Activated CD8-positive, alpha-beta memory T cell treated with anti-CD3 and anti-CD28 coated beads for 24 hours (primary cell): ENCODE results near the gene USP8.
A peak's percentile ranks its signal among the peaks of the same experiment; 100 is the strongest.
"Not testable (repeated sequence)": the region's sequence is repeated elsewhere in the genome, so short reads cannot be mapped to it uniquely, and the experiment has no call there.

Experiments used
- DNase-seq: peaks from one replicate; pipeline ENCODE4 v3.0.0-alpha.2; 2020

The USP8 gene

DNA sequence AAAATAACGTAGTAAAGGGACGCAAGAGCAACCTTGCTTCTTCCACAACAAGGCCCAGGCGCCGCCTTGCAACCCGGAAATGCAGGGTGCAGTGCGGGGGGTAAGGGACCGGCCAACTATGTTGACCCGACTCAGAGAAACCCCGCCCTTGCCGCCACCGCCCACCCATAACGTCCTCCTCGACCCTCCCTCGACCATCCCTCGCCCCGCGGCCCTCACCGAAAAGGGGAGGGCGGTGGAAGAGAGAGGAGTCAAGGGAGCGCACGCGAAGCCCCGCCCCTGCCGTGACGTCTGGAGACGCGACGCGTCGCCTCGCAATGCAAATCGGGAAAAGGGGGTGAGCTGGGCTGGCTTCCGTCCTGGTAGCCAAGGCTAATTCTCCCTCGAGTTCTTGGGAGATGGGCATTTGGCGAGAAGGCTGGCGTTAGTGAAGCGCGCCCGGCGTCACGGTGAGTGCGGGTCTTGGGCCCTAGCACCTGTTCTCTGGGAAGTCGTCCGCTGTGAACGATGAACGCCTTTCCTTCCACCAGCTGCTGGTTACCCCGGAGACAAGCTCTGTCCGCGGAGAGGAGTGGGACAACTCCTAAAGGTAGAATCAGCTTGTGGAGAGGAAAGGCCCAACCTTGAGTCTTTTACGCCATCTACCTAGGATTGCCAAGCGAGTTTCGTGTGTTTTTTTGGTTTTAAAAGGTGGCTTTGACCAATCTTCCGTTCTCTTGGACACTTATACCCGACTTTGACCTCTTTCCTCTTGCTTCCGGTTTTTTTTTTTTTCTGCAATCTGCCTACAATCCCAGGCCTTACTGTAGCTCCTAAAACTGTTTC is at the start of gene USP8:
Gene USP8, plus strand, starts transcription at position 340 of the 825 bp plus-strand sequence. CDS start 14,669 bp downstream, outside the sequence.
- peak; percentile 97 for DNase-seq

DNA sequence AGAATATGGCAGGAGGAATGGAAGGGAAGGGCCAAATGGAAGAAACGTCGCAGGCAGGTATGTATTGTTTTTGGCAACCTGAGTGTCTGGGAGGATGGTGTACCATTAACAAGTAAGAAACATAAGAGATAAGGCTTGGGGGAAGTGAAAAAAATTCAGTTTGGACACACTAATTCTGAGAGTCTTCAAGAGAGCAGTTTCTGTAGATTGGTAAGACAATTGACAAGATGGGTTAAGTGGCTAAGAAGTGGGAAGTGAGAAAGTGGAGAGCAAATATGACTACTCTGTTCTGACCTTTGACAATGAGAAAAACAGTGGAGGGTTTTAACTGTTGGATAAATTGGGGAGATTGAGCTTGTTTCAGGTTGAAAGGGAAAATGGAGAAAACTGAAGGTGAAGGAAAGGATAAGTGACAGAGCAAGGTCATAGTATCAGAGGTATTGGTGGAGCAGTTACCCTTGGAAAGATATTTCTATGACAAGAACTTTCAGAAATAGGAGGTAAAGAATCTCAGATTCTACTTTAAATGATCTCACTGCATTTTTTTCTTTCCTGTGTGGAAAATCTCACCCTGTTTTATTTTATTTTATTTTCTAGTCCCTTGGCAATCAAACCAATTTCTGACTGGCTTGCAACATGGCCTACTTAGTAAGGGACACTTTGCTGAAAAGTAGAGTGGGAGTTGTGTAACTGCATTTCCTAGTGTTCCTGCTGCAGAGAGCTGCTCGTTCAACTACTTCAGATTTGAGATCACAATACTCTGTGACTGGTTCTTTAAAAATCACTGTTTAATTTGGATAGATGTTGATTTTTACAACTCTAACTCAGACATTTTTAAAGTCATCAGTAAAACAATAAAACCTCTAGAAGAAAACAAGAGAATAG is 46.1 kb upstream of the USP8 start:
- DNase-seq = peak; percentile 9

DNA sequence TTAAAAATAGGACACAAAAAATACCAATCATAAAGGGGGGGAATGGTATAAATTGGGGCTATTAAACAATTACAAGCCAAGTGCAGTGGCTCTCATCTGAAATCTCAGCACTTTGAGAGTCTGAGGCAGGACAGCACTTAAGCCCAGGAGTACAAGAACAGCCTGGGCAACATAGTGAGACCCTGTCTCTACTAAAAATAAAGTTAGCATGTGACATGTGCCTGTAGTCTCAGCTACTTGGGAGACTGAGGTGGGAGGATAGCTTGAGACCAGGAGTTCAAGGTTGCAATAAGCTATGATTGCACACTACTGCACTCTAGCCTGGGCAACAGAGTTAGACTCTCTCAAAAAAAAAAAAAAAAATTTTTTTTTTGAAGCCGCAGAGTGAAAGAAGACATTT is 45.4 kb upstream of the USP8 start:
- DNase-seq = no peak

DNA sequence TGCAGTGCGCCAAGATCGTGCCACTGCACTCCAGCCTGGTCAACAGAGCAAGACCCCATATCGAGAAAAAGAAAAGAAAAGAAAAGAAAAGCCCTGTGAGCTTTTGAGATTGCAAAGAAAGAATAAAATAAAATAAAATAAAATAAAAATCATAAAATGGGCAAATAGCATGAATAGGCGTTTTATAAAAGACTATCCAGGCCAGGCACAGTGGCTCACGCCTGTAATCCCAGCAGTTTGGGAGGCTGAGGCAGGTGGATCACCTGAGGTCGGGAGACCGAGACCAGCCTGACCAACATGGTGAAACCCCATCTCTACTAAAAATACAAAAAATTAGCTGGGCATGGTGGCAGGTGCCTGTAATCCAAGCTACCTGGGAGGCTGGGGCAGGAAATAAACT is 44.8 kb upstream of the USP8 start:
- not testable (repeated sequence) for DNase-seq

DNA sequence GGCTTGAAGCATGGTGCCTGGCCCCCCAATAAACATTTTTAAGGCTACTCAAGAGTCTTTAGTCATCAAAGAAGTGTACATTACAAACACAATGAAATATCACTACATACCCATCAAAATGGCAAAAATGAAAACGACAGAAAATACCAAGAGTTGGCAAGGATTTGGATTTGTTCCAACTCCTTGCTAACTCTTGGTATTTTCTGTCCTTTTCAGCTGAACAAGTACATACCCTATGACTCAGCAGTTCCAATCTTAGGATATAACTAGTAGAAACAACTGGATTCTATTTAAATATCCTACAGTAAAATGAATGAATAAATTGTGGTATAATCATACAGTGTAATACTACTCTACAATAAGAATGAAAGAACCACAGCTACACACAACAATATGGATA is 44.1 kb upstream of the USP8 start:
- DNase-seq = no peak

DNA sequence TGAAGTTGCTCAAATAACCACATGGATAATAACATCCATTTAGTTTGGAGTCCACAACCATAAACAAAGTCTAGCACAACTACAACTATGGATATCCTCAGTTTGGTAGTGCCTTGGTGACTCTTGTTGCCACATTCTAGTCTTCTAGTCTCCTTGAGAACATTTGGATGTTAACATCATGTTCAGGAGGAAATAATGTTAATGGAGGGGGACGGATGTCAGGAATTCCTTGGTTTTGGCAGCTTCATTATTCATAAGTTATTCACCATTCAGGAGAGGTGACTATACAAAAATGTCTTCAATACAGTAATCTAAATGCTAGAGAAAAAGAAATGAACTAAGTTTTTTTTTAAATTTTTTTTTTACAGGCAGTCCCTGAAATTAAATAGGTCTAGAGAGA is 42.8 kb upstream of the USP8 start:
- no peak for DNase-seq

DNA sequence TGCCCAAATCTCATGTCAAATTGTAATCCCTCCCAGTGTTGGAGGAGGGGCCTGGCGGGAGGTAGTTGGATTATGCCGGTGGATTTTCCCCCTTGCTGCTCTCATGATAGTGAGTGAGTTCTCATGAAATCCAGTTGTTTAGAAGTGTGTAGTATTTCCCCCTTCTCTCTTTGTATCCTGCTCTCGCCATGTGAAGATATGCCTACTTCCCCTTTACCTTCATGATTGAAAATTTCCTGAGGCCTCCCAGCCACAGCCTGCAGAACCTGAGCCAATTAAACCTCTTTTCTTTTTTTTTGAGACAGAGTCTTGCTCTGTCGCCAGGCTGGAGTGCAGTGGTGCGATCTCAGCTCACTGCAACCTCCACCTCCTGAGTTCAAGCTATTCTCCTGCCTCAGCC is 41.8 kb upstream of the USP8 start:
- peak; percentile 1 for DNase-seq

DNA sequence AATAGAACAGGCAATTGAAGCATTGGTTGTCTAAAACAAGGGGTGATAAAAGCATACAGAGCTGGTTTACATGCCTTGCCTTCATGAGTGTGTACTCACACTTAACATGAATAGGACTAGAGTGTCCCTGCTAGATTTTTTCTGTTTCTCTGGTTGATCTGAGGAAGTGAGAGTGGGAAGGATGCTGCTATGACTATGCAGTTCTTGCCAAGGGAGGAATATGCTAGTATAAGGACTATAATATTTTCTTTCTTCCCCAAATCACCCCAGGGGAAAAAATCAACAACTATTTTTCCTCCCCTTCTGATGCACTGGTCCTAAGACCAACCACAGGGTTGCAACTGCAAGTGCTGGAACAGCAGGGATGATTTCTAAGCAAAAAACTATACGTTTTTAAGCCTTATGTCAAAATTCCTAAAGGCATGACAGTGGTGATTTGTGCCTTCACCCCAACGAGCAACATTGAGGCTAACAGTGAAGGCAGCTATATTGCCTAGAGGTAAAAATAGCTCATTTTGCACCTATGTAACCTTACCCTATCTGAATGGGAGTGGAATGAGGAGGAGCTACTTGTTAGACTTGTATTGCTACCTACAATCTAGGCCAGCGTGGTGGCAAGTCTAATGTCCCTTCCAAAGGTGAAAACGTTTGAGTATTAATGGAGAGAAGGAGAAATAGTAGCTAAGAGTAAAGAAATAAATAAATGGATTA is 33.5 kb upstream of the USP8 start:
- peak; percentile 5 for DNase-seq

DNA sequence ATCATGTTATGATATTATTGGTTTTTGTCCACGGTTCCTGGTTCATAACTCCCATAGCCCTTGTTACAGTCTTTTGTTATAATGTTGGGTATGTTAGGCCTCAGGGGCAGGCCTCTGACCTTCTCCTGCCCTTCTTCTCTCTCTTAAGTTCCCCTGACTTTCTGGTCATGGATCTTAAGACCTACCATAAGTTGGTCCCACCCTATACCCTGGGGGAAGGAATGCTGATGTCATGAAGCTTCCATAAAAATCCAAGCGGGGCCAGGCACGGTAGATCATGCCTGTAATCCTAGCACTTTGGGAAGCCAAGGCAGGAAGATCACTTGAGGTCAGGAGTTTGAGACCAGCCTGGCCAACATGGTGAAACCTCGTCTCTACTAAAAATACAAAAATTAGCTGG is 32.6 kb upstream of the USP8 start:
- DNase-seq = peak; percentile 7

DNA sequence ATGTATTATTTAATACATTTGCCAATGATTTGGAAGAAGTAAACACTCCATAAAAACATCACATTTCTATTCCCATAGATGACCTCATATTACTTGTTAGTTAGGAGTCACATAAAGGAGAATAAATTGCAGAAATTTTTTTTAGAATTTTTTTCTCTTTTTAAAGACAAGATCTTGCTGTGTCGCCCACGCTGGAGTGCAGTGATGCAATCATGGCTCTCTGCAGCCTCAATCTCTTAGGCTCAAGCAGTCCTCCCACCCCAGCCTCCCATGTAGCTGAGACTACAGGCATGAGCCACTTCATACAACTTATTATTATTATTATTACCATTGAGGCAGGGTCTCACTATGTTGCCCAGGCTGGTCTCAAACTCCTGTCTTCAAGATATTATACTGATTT is 12.3 kb upstream of the USP8 start:
- DNase-seq = no peak

DNA sequence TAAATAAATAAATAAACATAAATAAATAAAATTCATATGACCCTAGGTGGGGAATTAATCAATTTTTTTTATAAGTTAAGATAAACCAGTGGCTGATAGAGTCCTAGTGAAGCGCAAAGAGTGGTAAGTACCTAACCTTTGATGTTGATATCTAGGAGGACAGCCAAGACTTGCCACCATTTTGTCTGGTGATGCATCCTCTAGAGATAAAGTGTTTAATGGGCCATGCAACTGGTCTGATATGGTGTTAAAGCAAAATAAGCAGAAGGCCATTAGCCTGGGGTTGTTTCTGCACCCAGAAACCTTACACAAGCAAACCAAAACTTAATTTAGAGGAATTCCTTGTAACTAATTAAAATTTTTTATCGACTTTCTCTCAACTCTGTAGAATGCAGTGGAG is 9.6 kb upstream of the USP8 start:
- DNase-seq = no peak

DNA sequence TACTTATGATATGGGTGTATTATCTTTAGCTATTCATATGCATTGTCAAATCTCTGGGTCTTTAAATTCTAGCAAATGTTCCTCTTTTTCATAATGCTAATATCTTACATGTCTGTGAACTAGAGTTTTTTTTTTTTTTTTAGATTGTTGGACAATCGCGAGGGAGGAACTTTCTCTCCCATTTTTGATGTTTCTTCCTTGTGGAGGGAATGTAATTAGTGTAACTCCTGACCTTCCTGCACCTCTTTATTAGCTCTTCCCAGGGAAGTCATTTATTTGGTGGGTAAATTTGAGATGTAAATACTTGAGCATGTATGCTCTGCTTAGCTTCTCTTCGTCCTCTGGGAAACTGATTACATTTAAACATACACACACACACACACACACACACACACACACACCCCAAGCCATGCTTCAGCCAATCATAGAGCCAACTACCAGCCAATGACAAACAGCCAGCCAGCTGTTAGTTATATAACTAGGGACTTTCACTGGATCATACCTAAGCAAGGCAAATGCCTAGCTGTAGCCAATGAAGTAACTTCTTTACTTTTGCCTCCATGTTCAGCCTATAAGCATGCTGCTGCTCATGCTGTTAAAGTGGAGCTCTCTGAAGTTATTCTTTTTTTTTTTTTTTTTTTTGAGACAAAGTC is 8.3 kb upstream of the USP8 start:
- no peak for DNase-seq

DNA sequence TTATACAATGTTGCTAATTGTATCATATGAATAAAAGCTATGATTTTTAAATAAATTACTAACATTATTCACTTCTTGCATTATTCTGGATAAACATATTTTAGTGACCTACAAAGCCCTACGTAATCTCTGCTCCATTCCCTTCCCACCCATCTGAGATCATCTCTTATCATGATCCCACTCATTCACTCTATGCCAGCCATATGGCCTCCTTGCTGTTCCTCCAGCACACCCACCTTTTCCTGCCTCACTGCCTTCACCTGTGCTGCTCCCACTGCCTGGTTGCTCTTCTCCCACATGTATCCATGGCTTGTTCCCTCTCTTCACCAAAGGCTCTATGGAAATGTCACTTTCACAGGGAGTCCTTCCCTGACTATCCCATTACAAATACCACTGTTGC is 7.3 kb upstream of the USP8 start:
- DNase-seq = no peak

DNA sequence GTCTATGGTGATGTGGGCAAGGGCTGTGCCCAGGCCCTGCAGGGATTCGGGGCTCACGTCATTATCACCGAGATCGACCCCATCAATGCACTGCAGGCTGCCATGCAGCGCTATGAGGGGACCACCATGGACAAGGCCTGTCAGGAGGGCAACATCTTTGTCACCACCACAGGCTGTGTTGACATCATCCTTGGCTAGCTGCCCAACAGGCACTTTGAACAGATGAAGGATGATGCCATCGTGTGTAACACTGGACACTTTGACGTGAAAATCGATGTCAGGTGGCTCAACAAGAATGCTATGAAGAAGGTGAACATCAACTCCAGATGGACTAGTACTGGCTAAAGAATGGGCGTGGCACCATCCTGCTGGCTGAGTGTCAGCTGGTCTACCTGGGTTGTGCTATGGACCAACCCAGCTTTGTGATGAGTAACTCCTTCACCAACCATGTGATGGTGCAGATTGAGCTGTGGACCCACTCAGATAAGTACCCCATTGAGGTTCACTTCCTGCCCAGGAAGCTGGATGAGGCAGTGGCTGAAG is 6.1 kb upstream of the USP8 start:
- DNase-seq = no peak

DNA sequence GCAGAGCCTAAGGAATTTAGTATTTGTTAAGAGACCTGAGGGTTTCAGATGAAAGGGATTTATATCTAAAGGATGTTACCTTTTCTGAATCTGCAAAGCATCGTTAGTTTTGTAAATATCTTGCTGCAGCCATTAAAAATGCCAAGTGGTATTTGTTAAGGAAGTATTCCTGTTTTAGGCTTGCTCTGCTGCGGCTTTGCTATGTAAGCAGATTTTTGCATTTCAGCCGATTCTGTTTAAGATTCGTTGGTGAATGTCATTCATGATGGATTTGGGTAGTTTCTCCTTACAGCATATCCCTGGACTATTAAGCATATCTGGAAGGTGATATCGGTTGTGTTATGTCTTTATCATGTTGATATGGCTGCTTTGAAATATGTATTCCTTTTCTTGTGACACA is 1.0 kb downstream of the USP8 start:
- no peak for DNase-seq

DNA sequence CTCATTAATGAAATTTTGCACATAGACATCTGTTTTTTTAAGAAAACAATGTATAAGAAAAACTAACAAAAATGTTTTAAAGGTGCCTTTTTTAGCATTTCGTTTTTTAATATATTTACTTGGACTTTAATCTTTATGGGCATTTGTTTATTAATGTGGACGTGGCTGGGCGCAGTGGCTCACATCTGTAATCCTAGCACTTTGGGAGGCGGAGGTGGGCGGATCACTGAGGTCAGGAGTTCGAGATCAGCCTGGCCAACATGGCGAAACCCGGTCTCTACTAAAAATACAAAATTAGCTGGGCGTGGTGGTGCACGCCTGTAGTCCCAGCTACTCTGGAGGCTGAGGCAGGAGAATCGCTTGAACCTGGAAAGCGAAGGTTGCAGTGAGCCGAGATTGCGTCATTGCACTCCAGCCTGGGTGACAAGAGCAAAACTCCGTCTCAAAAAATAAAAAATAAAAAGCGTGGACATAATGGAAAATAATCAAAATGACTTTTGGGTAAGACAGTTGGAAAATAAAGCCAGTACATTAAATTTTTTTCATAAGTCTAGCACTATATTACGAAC is 1.6 kb downstream of the USP8 start:
- not testable (repeated sequence) for DNase-seq

DNA sequence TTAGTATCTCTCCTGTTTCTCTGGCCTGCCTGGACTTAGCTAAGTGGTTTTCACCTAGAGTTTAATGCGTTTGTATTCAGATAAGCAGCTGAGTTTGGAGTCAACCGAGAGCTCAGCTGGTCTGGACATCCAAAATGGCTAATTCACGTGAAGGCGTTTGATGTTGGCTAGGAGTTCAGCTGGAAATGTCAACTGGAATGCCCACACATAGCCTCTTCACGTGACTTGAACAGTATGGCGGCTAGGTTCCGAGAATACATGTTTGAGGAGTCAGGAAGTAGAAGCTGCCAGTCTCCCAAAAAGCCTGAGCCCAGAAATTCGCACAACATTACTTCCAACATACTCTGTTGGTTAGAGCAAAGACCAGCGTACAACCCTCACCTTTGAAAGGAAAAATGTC is 2.2 kb downstream of the USP8 start:
- no peak for DNase-seq

DNA sequence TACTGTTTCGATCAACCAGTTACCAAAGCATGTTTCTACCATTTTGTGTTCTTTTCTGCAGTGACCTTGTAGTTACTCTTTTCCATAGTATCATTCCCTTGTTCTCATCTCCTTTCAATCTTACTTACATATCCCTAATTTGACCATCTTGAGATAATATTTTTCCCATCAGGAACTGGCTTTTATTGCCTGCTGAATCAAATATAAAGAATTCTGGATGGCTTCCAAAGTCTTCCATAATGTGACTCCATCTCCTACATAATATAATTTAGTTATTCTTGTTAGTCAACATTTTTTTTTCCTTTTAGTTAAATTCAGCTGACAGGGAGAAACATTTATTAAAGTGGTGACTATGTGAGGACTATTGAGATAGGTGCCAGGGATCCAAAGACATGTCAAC is 7.0 kb downstream of the USP8 start:
- no peak for DNase-seq

DNA sequence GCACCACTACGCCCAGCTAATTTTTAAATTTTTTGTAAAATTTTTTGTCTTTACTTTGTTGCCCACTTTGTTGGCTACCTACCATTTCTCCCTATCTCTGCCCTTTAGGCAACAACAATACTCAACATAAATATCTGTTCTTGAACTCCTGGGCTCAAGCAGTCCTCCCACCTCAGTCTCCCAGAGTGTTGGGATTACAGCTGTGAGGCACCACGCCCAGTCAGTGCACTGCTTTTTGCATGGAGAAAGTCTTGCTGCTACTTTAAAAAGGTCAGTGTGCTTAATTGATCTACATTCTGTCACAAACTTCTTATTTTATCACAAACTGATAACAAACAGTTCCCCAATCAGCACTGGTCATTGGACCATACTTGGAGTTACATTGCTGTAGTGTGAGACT is 8.0 kb downstream of the USP8 start:
- DNase-seq = no peak

DNA sequence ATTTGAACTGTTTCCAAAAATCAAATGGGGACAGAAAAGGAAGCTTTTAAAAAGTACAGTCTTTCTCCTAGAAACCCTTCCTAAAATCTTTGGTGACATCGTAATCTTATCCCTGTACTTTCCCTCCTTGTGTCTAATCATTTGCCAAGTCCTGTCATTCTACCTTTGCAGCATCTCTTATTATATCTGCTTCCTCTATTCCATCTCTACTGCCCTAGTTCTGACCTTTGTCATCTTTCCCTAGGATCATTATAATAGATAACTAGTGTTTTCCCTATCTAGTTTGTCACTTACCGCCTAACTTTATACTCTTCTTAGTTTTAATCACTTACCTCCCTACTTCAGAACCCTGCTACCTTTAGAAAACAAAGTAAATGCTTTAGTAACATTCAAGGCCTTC is 11.6 kb downstream of the USP8 start:
- DNase-seq = no peak

DNA sequence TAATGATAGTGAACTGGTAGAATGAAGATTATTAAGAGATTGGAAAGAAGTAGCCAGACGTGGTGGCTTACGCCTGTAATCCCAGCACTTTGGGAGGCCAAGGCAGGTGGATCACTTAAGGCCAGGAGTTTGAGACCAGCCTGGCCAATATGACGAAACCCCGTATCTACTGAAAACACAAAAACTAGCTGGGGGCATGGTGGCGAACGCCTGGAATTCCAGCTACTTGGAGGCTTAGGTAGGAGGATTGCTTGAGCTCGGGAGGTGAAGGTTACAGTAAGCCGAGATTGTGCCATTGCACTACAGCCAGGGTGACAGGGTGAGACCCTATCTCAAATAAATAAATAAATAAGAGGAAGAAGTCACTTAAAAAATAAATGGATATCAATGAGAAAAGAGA is 14.0 kb downstream of the USP8 start:
- DNase-seq = no peak

DNA sequence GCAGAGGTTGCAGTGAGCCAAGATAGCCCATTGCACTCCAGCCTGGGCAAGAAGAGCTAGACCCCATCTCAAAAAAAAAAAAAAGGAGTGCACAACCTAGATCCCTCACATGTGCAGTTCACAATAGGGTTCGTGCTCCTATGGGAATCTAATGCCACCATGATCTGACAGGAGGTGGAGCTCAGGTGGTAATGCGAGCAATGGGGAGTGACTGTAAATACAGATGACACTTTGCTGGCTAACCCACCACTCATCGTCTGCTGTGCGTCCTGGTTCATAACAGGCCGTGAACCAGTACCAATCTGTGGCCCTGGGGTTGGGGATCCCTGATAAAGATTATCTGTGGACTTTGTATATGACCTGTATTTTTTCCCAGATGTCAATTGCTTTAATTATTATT is 16.7 kb downstream of the USP8 start:
- no peak for DNase-seq
